Right lobe of liver (tissue), 6 donors: Measurements from ENCODE around the gene SPOCK1. TPM values are rescaled to one million over a fixed set of nuclear protein-coding genes. Genes with fewer than 3 reads are reported as not detected.

Experiments
- ATAC-seq, 4 donors: fragments of 200-7000 bp; cut with Tn5 transposase; one replicate each; pipeline ENCODE4 v1.9.1; 2020; ENCODE audit warnings: mild to moderate bottlenecking in 4 of 4, moderate library complexity in 4 of 4
- DNase-seq, 3 donors: peaks; one replicate each; pipeline ENCODE4 v3.0.0-alpha.2; 2020
- H3K27ac ChIP-seq, 3 donors: fragments of 200-600 bp; one replicate each; pipeline ENCODE4 v1.8.0; 2022
- H3K27me3 ChIP-seq, 2 donors: fragments of 200-600 bp; one replicate each; pipeline ENCODE4 v1.8.0; 2022
- H3K36me3 ChIP-seq, 4 donors: fragments of 200-600 bp; sonication (generic) in 1 of 4; one replicate each; pipeline versions ENCODE4 v1.5.1 to v1.8.0; 2017 to 2022; ENCODE audit warnings: control low read depth in 1 of 4
- H3K4me1 ChIP-seq, 4 donors: fragments of 200-600 bp; sonication (generic) in 1 of 4; one replicate each; pipeline versions ENCODE4 v1.5.1 to v1.8.0; 2017 to 2022; ENCODE audit warnings: control low read depth in 1 of 4
- H3K4me3 ChIP-seq, 3 donors: fragments of 200-600 bp; one replicate each; pipeline ENCODE4 v1.8.0; 2022
- H3K9me3 ChIP-seq, 4 donors: fragments of 200-600 bp; sonication (generic) in 1 of 4; one replicate each; pipeline versions ENCODE4 v1.5.1 to v1.8.0; 2017 to 2022; ENCODE audit warnings: control low read depth in 1 of 4
- CTCF ChIP-seq, 4 donors: fragments of 200-600 bp in 3 of 4; fragments of 450-650 bp in 1 of 4; IDR thresholded peaks; one replicate each; pipeline versions ENCODE4 v1.5.1 to v1.8.0; 2016 to 2022; ENCODE audit warnings: antibody characterized with exemption in 4 of 4, mild to moderate bottlenecking in 2 of 4
- POLR2A ChIP-seq: fragments of 450-650 bp; IDR thresholded peaks from one replicate; pipeline ENCODE4 v1.6.1; 2017; ENCODE audit warnings: antibody characterized with exemption, mild to moderate bottlenecking
- WGBS: methylation state at CpG from one replicate; pipeline ENCODE4 v1.1.6; 2018; ENCODE audit warnings: low coverage, low lambda C conversion rate; ENCODE audit not compliant: insufficient coverage; ENCODE audit errors: missing lambda C conversion rate; 5-methylcytosine and 5-hydroxymethylcytosine counted together
- intact Hi-C, 2 donors: fragments of 100-400 bp; cut with DNase I; formaldehyde crosslinking; loops; one replicate each; pipeline versions ENCODE4 v1.11.2 to v1.14.1; 2022
- total RNA-seq, 6 experiments: library from RNA; depleted of rRNA in 2 of 6; stranded (reverse); fragments of >200 nt in 2 of 6; fragmentation: NEBNext Ultra II Directional in 3 of 6; extraction: Animal tissue kit (Norgen Biotek cat#: 25700) in 3 of 6; gene quantifications; one replicate each; pipeline versions ENCODE4 v1.1.0 to v1.2.4, GENCODE V29; 2016 to 2023
- donor health status: DM: no; HTN: yes; CAD: no.
- donor health status: DM: no; HTN: no; CAD: no.
- donor health status: DM: no; HTN: no; CAD: no.
- donor health status: DM: no; HTN: yes; CAD: no.
- donor health status: DM: no; HTN: yes; CAD: no.

The SPOCK1 gene
- total RNA-seq, 6 experiments from 2014 or later = 0.06 to 0.86 (median 0.15) TPM; not detected in 1

DNA sequence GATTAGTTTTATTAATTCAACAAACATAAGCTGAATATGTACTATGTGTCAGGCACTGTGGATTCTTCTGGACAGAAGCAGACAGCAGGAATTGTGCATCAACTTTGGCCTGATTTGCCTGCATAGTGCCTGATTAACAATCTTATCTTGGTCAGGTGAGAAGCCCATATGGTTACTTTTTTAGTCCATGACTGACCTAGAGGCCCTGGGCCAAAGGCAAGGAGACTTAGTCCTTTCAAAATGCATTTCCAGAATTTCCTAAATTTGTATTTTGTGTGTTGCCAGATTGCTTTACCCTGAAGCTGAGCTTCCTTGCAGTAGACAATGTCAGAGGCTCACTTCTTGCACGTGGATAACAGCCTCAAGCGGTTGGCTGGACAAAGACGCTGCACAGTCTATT lies 286.7 kb downstream of the SPOCK1 start:
- no peaks in the 10 kb centered on the region for H3K27me3 ChIP-seq
- H3K4me1 ChIP-seq = no peaks in the 10 kb centered on the region
- no peaks in the 10 kb centered on the region for H3K9me3 ChIP-seq
- TF ChIP-seq POLR2A (no peak), CTCF (IDR thresholded peaks at IDR 0.05) (no peak)
- H3K4me3 ChIP-seq = no peak overlapping the region
- no peak for ATAC-seq
- H3K27ac ChIP-seq = no peak overlapping the region
- DNase-seq = no peak
- intact Hi-C loops = no loop called here
- WGBS = 55% methylated on average over 3 of the region's 3 CpGs
- no peaks in the 10 kb centered on the region for H3K36me3 ChIP-seq

GRCh38 chr5:137209232-137209809 lies 289.8 kb downstream of the SPOCK1 start:
- Histone ChIP-seq H3K4me3 (no peak overlapping the region), H3K27me3 (no peaks in the 10 kb centered on the region), H3K36me3 (no peaks in the 10 kb centered on the region), H3K9me3 (no peaks in the 10 kb centered on the region), H3K4me1 (no peaks in the 10 kb centered on the region), H3K27ac (no peak overlapping the region)
- no peak for TF ChIP-seq POLR2A
- TF ChIP-seq CTCF (IDR thresholded peaks at IDR 0.05) = no peak
- 64% methylated on average over 9 of the region's 9 CpGs for WGBS
- intact Hi-C loops = no loop called here
- DNase-seq = no peak
- no peak for ATAC-seq

- TF ChIP-seq CTCF (IDR thresholded peaks at IDR 0.05) (no peak), POLR2A (no peak)
- no peaks in the 10 kb centered on the region for H3K9me3 ChIP-seq
- no peaks in the 10 kb centered on the region for H3K36me3 ChIP-seq
- intact Hi-C loops = no loop called here
- ATAC-seq = no peak
- no peaks in the 10 kb centered on the region for H3K27me3 ChIP-seq
- H3K4me1 ChIP-seq = no peaks in the 10 kb centered on the region
- no peak overlapping the region for H3K27ac ChIP-seq
- no peak for DNase-seq
- H3K4me3 ChIP-seq = no peak overlapping the region
- 58% methylated on average over 4 of the region's 4 CpGs for WGBS
These were observed 291.9 kb downstream of the SPOCK1 start for GRCh38 chr5:137207023-137207760.

GRCh38 chr5:137206030-137206715 lies 293.0 kb downstream of the SPOCK1 start:
- no peak for TF ChIP-seq POLR2A
- no peak for TF ChIP-seq CTCF (IDR thresholded peaks at IDR 0.05)
- ATAC-seq = no peak
- Histone ChIP-seq H3K4me3 (no peak overlapping the region), H3K9me3 (no peaks in the 10 kb centered on the region), H3K27ac (no peak overlapping the region), H3K27me3 (no peaks in the 10 kb centered on the region), H3K36me3 (no peaks in the 10 kb centered on the region), H3K4me1 (no peaks in the 10 kb centered on the region)
- WGBS = 73% methylated on average over 2 of the region's 6 CpGs
- intact Hi-C loops = no loop called here
- no peak for DNase-seq
